ENCODE measurements around the gene CRIM1. TPM values are rescaled to one million over a fixed set of nuclear protein-coding genes. Genes with fewer than 3 reads are reported as not detected.

Gene CRIM1
- total and polyA plus RNA-seq, 4 donors: 24.3 to 119 (median 58.4) TPM

DNA sequence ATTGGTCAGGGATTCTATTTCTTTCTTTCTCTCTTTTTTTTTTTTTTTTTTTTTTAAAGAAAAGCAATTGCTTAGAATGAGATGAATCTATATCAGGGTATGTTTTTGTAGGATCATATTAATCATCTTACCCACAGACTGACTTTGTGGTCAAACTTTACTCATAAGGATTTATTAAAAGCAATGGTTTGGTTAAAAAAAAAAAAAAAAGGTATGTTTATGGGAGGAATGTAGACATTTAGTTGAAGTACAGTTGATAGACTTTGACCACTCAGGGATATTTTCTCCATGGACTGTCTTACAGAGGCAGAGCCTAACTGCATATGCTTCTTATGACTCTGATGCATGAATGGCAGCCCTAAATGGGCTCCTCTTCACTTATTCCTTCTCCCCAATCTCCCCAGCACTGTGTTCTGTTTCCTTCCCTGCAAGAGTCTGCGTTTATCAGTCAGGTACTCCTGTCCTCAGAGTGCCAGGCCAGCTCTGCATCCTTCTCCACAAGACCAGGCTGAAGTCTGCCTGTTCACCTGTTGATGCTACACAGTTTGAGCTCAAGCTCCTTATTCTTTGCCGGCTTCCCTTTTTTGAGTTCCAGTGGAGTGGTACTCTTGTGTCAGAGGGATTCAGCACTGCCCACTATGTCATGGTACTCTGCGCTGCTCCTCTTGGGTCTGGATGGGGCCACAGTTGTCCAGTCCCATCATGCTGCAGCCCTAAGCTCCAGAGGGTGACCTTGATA, 24.3 kb downstream of the CRIM1 start:
- TF ChIP-seq, protein P1, sequence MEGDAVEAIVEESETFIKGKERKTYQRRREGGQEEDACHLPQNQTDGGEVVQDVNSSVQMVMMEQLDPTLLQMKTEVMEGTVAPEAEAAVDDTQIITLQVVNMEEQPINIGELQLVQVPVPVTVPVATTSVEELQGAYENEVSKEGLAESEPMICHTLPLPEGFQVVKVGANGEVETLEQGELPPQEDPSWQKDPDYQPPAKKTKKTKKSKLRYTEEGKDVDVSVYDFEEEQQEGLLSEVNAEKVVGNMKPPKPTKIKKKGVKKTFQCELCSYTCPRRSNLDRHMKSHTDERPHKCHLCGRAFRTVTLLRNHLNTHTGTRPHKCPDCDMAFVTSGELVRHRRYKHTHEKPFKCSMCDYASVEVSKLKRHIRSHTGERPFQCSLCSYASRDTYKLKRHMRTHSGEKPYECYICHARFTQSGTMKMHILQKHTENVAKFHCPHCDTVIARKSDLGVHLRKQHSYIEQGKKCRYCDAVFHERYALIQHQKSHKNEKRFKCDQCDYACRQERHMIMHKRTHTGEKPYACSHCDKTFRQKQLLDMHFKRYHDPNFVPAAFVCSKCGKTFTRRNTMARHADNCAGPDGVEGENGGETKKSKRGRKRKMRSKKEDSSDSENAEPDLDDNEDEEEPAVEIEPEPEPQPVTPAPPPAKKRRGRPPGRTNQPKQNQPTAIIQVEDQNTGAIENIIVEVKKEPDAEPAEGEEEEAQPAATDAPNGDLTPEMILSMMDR (IDR thresholded peaks at IDR 0.05; ENCODE audit: control extremely low read depth, extremely low read depth): no peak
- ATAC-seq (ENCODE audit: insufficient read depth, low FRiP score) (no peak), DNase-seq (no peak)
- no peak overlapping the region for H3K27ac ChIP-seq (ENCODE audit: low read depth in 1 of 2, low read length in 1 of 2)
- no peak overlapping the region for H3K9ac ChIP-seq (ENCODE audit: insufficient read depth in 1 of 2, low read length in 2 of 2)
- no peaks in the 10 kb centered on the region for H3K27me3 ChIP-seq (ENCODE audit: control insufficient read depth in 3 of 3, insufficient read depth in 3 of 3, low read length in 2 of 3)
- peaks cover 8 to 27% (median 16%) of the 10 kb centered on the region in 5 donors for H3K4me1 ChIP-seq (ENCODE audit: control insufficient read depth in 5 of 5, insufficient read depth in 5 of 5, low read length in 5 of 5)
- peaks cover 0 to 6% (median 3%) of the 10 kb centered on the region in 4 donors for H3K36me3 ChIP-seq (ENCODE audit: control insufficient read depth in 4 of 4, insufficient read depth in 4 of 4, low read length in 4 of 4)
- WGBS, 2 donors: 88 to 95% methylated on average over 3 of the region's 3 CpGs
- H3K4me3 ChIP-seq: no peak overlapping the region
- peaks cover 0 to 3% (median 0%) of the 10 kb centered on the region in 4 donors for H3K9me3 ChIP-seq (ENCODE audit: control insufficient read depth in 4 of 4, insufficient read depth in 3 of 4, low read length in 3 of 4)

DNA sequence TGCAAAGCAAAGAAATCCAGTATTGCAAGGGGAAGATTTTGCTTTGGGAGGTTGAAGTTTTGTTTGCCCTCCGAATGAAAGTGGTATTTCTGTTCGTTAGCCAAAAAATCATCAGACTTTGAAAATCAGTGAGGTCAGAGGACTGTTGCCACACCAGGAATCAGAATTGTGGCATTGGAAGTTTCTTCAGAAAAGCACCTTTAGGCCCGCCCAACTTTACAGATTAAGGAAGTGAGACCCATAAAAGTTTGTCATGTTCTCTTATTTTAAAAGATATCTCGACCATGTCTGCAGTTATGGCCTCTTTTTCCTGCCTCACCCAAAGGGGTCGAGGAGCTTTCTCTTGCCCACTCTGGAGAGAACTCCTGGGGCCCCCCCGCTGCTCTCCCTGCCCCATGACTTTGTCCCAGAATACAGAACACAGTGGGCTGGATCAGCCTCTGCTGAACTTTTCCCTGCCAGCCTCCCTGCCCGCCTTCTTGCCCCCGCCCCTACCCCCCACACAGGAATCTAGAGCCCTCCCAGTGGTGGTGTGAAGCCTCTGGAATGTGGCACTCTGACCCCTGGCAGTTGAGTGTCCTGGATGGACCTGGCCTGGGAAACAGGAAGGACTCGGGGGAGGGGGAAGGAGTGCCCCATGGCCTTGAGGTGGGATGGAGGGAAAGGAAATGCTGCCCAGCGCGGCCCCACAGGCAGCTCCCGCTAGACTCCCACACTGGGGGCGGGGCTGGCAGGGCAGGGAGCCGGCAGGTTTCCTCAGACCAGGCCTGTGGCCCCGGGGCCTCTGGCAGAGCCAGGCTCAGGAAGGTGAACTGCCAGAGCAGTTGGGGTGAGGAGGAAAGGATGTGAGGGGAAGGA, 25.3 kb downstream of the CRIM1 start:
- H3K36me3 ChIP-seq (ENCODE audit: control insufficient read depth in 4 of 4, insufficient read depth in 4 of 4, low read length in 4 of 4): peaks cover 0 to 6% (median 3%) of the 10 kb centered on the region in 4 donors
- TF ChIP-seq, protein P1 (IDR thresholded peaks at IDR 0.05; ENCODE audit: control extremely low read depth, extremely low read depth): no peak
- no peak overlapping the region for H3K4me3 ChIP-seq
- H3K9ac ChIP-seq (ENCODE audit: insufficient read depth in 1 of 2, low read length in 2 of 2): no peak overlapping the region
- 39 to 47% methylated on average over 14 to 15 of the region's 15 CpGs for WGBS, 2 donors
- DNase-seq: peak; percentile 39 to 62 (median 55)
- peaks cover 8 to 29% (median 15%) of the 10 kb centered on the region in 5 donors for H3K4me1 ChIP-seq (ENCODE audit: control insufficient read depth in 5 of 5, insufficient read depth in 5 of 5, low read length in 5 of 5)
- H3K9me3 ChIP-seq (ENCODE audit: control insufficient read depth in 4 of 4, insufficient read depth in 3 of 4, low read length in 3 of 4): peaks cover 0 to 3% (median 0%) of the 10 kb centered on the region in 4 donors
- H3K27ac ChIP-seq (ENCODE audit: low read depth in 1 of 2, low read length in 1 of 2): peak overlapping the region in 1 of 2 donors; percentile 74
- no peaks in the 10 kb centered on the region for H3K27me3 ChIP-seq (ENCODE audit: control insufficient read depth in 3 of 3, insufficient read depth in 3 of 3, low read length in 2 of 3)
- ATAC-seq (ENCODE audit: insufficient read depth, low FRiP score): no peak

- H3K36me3 ChIP-seq (ENCODE audit: control insufficient read depth in 4 of 4, insufficient read depth in 4 of 4, low read length in 4 of 4): peaks cover 0 to 6% (median 3%) of the 10 kb centered on the region in 4 donors
- 83 to 86% methylated on average over 6 of the region's 6 CpGs for WGBS, 2 donors
- peaks cover 0 to 23% (median 4%) of the 10 kb centered on the region in 5 donors for H3K4me1 ChIP-seq (ENCODE audit: control insufficient read depth in 5 of 5, insufficient read depth in 5 of 5, low read length in 5 of 5)
- no peak overlapping the region for H3K4me3 ChIP-seq
- no peaks in the 10 kb centered on the region for H3K27me3 ChIP-seq (ENCODE audit: control insufficient read depth in 3 of 3, insufficient read depth in 3 of 3, low read length in 2 of 3)
- TF ChIP-seq, protein P1 (IDR thresholded peaks at IDR 0.05; ENCODE audit: control extremely low read depth, extremely low read depth): no peak
- H3K9ac ChIP-seq (ENCODE audit: insufficient read depth in 1 of 2, low read length in 2 of 2): no peak overlapping the region
- no peak overlapping the region for H3K27ac ChIP-seq (ENCODE audit: low read depth in 1 of 2, low read length in 1 of 2)
- ATAC-seq (ENCODE audit: insufficient read depth, low FRiP score) (no peak), DNase-seq (no peak)
- H3K9me3 ChIP-seq (ENCODE audit: control insufficient read depth in 4 of 4, insufficient read depth in 3 of 4, low read length in 3 of 4): peaks cover 0 to 3% (median 0%) of the 10 kb centered on the region in 4 donors
Observed at GRCh38 chr2:36381993-36382392, 26.4 kb downstream of the CRIM1 start.

Data from lung (tissue), 12 donors.